Fibroblast of skin of abdomen (primary cell): ENCODE measurements around the gene RNF123.
A peak's percentile ranks its signal among the peaks of the same experiment; 100 is the strongest.

ENCODE experiments used
- DNase-seq: peaks from one replicate; pipeline ENCODE4 v3.0.0-alpha.2; 2013

The RNF123 gene

GRCh38 chr3:49703956-49704355 is 14.6 kb downstream of the RNF123 start:
- DNase-seq, result no peak

- no peak for DNase-seq
These were observed 15.3 kb downstream of the RNF123 start for GRCh38 chr3:49704629-49705028.

- no peak for DNase-seq
These were observed 16.1 kb downstream of the RNF123 start for GRCh38 chr3:49705390-49705960.

GRCh38 chr3:49706456-49707112 is 17.2 kb downstream of the RNF123 start:
- DNase-seq, result no peak

GRCh38 chr3:49707113-49707480 is 17.7 kb downstream of the RNF123 start:
- no peak for DNase-seq

- DNase-seq, result no peak
These were observed 20.5 kb downstream of the RNF123 start for GRCh38 chr3:49709852-49710251.

- no peak for DNase-seq
These were observed 22.1 kb downstream of the RNF123 start for GRCh38 chr3:49711489-49711888.

- no peak for DNase-seq
These were observed 22.8 kb downstream of the RNF123 start for GRCh38 chr3:49712166-49712565.

GRCh38 chr3:49712631-49713317 is 23.4 kb downstream of the RNF123 start:
- DNase-seq, result no peak

GRCh38 chr3:49713336-49714105 is 24.2 kb downstream of the RNF123 start:
- DNase-seq, result no peak

GRCh38 chr3:49714728-49715550 is 25.6 kb downstream of the RNF123 start:
- no peak for DNase-seq

- no peak for DNase-seq
These were observed 26.3 kb downstream of the RNF123 start for GRCh38 chr3:49715611-49716121.

- no peak for DNase-seq
These were observed 26.8 kb downstream of the RNF123 start for GRCh38 chr3:49716169-49716568.

- DNase-seq, result no peak
These were observed 27.4 kb downstream of the RNF123 start for GRCh38 chr3:49716691-49717210.

- DNase-seq, result no peak
These were observed 28.0 kb downstream of the RNF123 start for GRCh38 chr3:49717211-49717958.

- no peak for DNase-seq
These were observed 28.9 kb downstream of the RNF123 start for GRCh38 chr3:49717959-49718857.

GRCh38 chr3:49718858-49719213 is 29.5 kb downstream of the RNF123 start:
- DNase-seq, result no peak

GRCh38 chr3:49719214-49719884 is 30.0 kb downstream of the RNF123 start, which contains the start of gene AMIGO3:
Gene AMIGO3 (minus strand): TSS chr3:49719684. CDS start chr3:49719465, 219 bp downstream.
- DNase-seq, result peak; percentile 93

GRCh38 chr3:49720855-49721595 is 31.7 kb downstream of the RNF123 start:
- DNase-seq, result no peak
